ENCODE measurements around the gene THEMIS2. TPM values are rescaled to one million over a fixed set of nuclear protein-coding genes. Genes with fewer than 3 reads are reported as not detected.
A peak's percentile ranks its signal among the peaks of the same experiment; 100 is the strongest.

THEMIS2 gene
- total and polyA plus RNA-seq, 2 of the 13 experiments (the other 11 are each of a cell fraction or from before 2014, with no cell fraction given) = 0.38 to 1.5 TPM

- FAIRE-seq = no peak
- ChIA-PET CTCF (ENCODE audit: low intra/inter-chr PET ratio, low total read pairs) (no interaction called here), POLR2A (no interaction called here)
- DNase-seq (ENCODE audit: low spot score) = peak; percentile 37
- Histone ChIP-seq H3K9ac (ENCODE audit: insufficient read depth, low read depth, low read length) (no peak overlapping the region), H3K4me1 (ENCODE audit: insufficient read depth, low read length) (peaks cover 20% of the 10 kb centered on the region), H2AFZ (ENCODE audit: low read length) (no peak overlapping the region), H3K4me2 (ENCODE audit: low read depth, low read length) (peak overlapping the region; percentile 53; the same call in 1 of the 2 replicates), H3K79me2 (ENCODE audit: insufficient read depth, low read length) (no peaks in the 10 kb centered on the region), H3K9me3 (ENCODE audit: low read length) (no peaks in the 10 kb centered on the region), H3K27me3 (ENCODE audit: control insufficient read depth in 1 of 2, insufficient read depth in 2 of 2, low read length in 2 of 2) (no peaks in the 10 kb centered on the region), H4K20me1 (ENCODE audit: insufficient read depth, low read length) (no peaks in the 10 kb centered on the region), H3K36me3 (replicated peaks in 1 of 2; ENCODE audit: control insufficient read depth in 1 of 2, insufficient read depth in 2 of 2, low read length in 2 of 2) (no peaks in the 10 kb centered on the region), H3K27ac (ENCODE audit: extremely low read length, insufficient read depth, low read length) (no peak overlapping the region), H3K4me3 (replicated peaks in 1 of 3; ENCODE audit: insufficient read depth in 1 of 3, low read depth in 2 of 3, low read length in 3 of 3) (peak overlapping the region in 1 of 3 experiments; percentile 16; a peak in 1 of 6 replicates)
- BruUV-seq (replicated peaks) = no TSS peak
- intact Hi-C loops (cut with micrococcal nuclease; ENCODE audit: unreplicated experiment) = loop anchor here (10.0 kb wide), 1 partner anchor 64 kb away; no protein-coding TSS in a partner anchor
- 15% methylated on average over 5 of the region's 5 CpGs for WGBS (ENCODE audit: low lambda C conversion rate)
- in situ Hi-C loops (cut with HindIII; ENCODE audit: extremely low pct_ligation_motif_present, low pct_unique_long_range_greater_than_20kb) = no loop called here
- peak; percentile 31; the same call in 1 of the 3 replicates for ATAC-seq
- TF ChIP-seq ZNF441 (CRISPR knock-in tag; IDR thresholded peaks at IDR 0.05; ENCODE audit: borderline replicate concordance) = no peak
- TF ChIP-seq PLSCR1 (CRISPR knock-in tag; IDR thresholded peaks at IDR 0.05; ENCODE audit: borderline replicate concordance) = no peak
- TF ChIP-seq HNF4A (CRISPR knock-in tag; IDR thresholded peaks at IDR 0.05) = peak; percentile 37; the same call in 1 of the 2 replicates
- no peak for TF ChIP-seq YEATS2 (CRISPR knock-in tag; IDR thresholded peaks at IDR 0.05; ENCODE audit: borderline replicate concordance)
- no peak for TF ChIP-seq TFDP1 (CRISPR knock-in tag; IDR thresholded peaks at IDR 0.05; ENCODE audit: borderline replicate concordance)
- peak; percentile 35; the same call in 1 of the 2 replicates for TF ChIP-seq HNF4G (IDR thresholded peaks at IDR 0.05; ENCODE audit: borderline replicate concordance, low read depth, low read length)
- no peak for TF ChIP-seq HNF4G (CRISPR knock-in tag; IDR thresholded peaks at IDR 0.05; ENCODE audit: borderline replicate concordance, low read depth)
- TF ChIP-seq MZF1 (CRISPR knock-in tag; IDR thresholded peaks at IDR 0.05; ENCODE audit: borderline replicate concordance) = no peak
- TF ChIP-seq KLF13 (CRISPR knock-in tag; IDR thresholded peaks at IDR 0.05) = no peak
- TF ChIP-seq ZNF235 (CRISPR knock-in tag; IDR thresholded peaks at IDR 0.05; ENCODE audit: borderline replicate concordance) = no peak
- peak; percentile 65 for TF ChIP-seq ZNF121 (CRISPR knock-in tag; IDR thresholded peaks at IDR 0.05)
- peak; percentile 57; the same call in 1 of the 2 replicates for TF ChIP-seq ZNF770 (CRISPR knock-in tag; IDR thresholded peaks at IDR 0.05)
- TF ChIP-seq HDAC1 (CRISPR knock-in tag; IDR thresholded peaks at IDR 0.05) = 0 out of 2 replicates have a peak, but pooled peaks have one; percentile 22
- 0 out of 2 replicates have a peak, but pooled peaks have one; percentile 15 for TF ChIP-seq SALL1 (CRISPR knock-in tag; IDR thresholded peaks at IDR 0.05)
- TF ChIP-seq PRPF4 (IDR thresholded peaks at IDR 0.05; ENCODE audit: low read depth, low read length, poor library complexity, severe bottlenecking) = no peak
- no peak for TF ChIP-seq E2F1 (CRISPR knock-in tag; IDR thresholded peaks at IDR 0.05)
- no peak for TF ChIP-seq GLMP (CRISPR knock-in tag; IDR thresholded peaks at IDR 0.05; ENCODE audit: borderline replicate concordance)
These were observed 56.0 kb downstream of the THEMIS2 start for GRCh38 chr1:27928216-27928954.

All from HepG2 (cell line).